ENCODE results near the gene CRAMP1. TPM values are rescaled to one million over a fixed set of nuclear protein-coding genes. Genes with fewer than 3 reads are reported as not detected.
A peak's percentile ranks its signal among the peaks of the same experiment; 100 is the strongest.

CRAMP1 gene
- total RNA-seq, 1 donor from 2014 or later, result 52.4 TPM

GRCh38 chr16:1621851-1622250 is 9.7 kb downstream of the CRAMP1 start:
- H3K4me3 Mint-ChIP-seq (ENCODE audit: unreplicated experiment), result peak overlapping the region; percentile 8
- peaks cover 3% of the 10 kb centered on the region for H3K9me3 Mint-ChIP-seq (ENCODE audit: unreplicated experiment)
- no peaks in the 10 kb centered on the region for H3K36me3 Mint-ChIP-seq (ENCODE audit: unreplicated experiment)
- H3K27me3 Mint-ChIP-seq (ENCODE audit: unreplicated experiment), result peaks cover 4% of the 10 kb centered on the region
- peaks cover 20% of the 10 kb centered on the region for H3K4me1 Mint-ChIP-seq (ENCODE audit: low read depth, unreplicated experiment)
- TF ChIP-seq, protein P1, sequence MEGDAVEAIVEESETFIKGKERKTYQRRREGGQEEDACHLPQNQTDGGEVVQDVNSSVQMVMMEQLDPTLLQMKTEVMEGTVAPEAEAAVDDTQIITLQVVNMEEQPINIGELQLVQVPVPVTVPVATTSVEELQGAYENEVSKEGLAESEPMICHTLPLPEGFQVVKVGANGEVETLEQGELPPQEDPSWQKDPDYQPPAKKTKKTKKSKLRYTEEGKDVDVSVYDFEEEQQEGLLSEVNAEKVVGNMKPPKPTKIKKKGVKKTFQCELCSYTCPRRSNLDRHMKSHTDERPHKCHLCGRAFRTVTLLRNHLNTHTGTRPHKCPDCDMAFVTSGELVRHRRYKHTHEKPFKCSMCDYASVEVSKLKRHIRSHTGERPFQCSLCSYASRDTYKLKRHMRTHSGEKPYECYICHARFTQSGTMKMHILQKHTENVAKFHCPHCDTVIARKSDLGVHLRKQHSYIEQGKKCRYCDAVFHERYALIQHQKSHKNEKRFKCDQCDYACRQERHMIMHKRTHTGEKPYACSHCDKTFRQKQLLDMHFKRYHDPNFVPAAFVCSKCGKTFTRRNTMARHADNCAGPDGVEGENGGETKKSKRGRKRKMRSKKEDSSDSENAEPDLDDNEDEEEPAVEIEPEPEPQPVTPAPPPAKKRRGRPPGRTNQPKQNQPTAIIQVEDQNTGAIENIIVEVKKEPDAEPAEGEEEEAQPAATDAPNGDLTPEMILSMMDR (IDR thresholded peaks at IDR 0.05; ENCODE audit: partially characterized antibody, unreplicated experiment), result no peak
- no peak overlapping the region for H3K27ac Mint-ChIP-seq (ENCODE audit: unreplicated experiment)
- DNase-seq, result no peak

DNA sequence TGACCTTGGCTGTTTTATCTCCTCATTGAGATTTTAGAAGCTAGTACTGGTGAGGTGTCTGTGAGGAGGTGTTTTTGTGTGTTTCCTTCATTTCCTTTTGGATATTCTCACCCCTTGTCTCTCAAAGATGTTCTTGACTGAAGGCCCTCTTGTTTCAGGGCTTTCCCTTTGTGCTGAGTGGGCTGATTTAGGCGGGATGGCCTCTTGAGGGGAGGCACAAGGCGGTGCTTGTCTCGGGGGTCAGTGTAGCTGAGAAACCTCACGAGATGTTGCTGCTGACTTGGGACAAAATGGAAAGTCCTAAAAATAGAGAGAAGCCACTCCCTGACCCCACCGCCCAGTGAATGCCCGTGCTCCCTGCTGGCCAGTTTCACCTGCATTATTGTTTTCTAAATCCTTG is 14.2 kb downstream of the CRAMP1 start:
- Mint-ChIP-seq H3K27ac (ENCODE audit: unreplicated experiment) (no peak overlapping the region), H3K4me3 (ENCODE audit: unreplicated experiment) (no peak overlapping the region), H3K9me3 (ENCODE audit: unreplicated experiment) (peaks cover 8% of the 10 kb centered on the region), H3K4me1 (ENCODE audit: low read depth, unreplicated experiment) (peaks cover 15% of the 10 kb centered on the region), H3K36me3 (ENCODE audit: unreplicated experiment) (no peaks in the 10 kb centered on the region), H3K27me3 (ENCODE audit: unreplicated experiment) (no peaks in the 10 kb centered on the region)
- TF ChIP-seq, protein P1 (IDR thresholded peaks at IDR 0.05; ENCODE audit: partially characterized antibody, unreplicated experiment), result no peak
- DNase-seq, result no peak

DNA sequence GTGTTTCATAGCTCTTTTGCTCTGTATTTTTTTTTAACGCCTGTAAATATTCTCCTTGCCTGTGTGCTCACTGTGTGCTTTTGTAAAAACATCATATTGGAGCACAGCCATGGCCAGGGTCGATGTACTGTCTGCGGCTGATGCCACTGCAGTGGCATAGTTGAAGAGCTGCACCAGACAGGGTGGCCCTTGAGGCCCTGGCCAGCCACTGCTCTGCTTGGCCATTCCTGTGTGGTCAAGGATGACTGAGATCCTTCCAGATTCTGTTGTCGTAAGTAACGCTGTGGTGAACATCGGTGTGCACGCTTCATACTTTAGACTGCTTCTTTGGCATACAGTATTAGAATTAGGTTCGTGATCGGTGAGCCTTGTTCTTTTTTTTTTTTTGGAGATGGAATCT is 14.6 kb downstream of the CRAMP1 start:
- TF ChIP-seq, protein P1 (IDR thresholded peaks at IDR 0.05; ENCODE audit: partially characterized antibody, unreplicated experiment), result no peak
- no peaks in the 10 kb centered on the region for H3K36me3 Mint-ChIP-seq (ENCODE audit: unreplicated experiment)
- H3K27ac Mint-ChIP-seq (ENCODE audit: unreplicated experiment), result no peak overlapping the region
- no peaks in the 10 kb centered on the region for H3K27me3 Mint-ChIP-seq (ENCODE audit: unreplicated experiment)
- H3K4me3 Mint-ChIP-seq (ENCODE audit: unreplicated experiment), result no peak overlapping the region
- peaks cover 15% of the 10 kb centered on the region for H3K4me1 Mint-ChIP-seq (ENCODE audit: low read depth, unreplicated experiment)
- DNase-seq, result no peak
- peaks cover 8% of the 10 kb centered on the region for H3K9me3 Mint-ChIP-seq (ENCODE audit: unreplicated experiment)

- Mint-ChIP-seq H3K27ac (ENCODE audit: unreplicated experiment) (peak overlapping the region; percentile 23), H3K9me3 (ENCODE audit: unreplicated experiment) (peaks cover 9% of the 10 kb centered on the region), H3K36me3 (ENCODE audit: unreplicated experiment) (no peaks in the 10 kb centered on the region), H3K4me1 (ENCODE audit: low read depth, unreplicated experiment) (peaks cover 12% of the 10 kb centered on the region), H3K27me3 (ENCODE audit: unreplicated experiment) (no peaks in the 10 kb centered on the region), H3K4me3 (ENCODE audit: unreplicated experiment) (peak overlapping the region; percentile 15)
- no peak for DNase-seq
- TF ChIP-seq, protein P1 (IDR thresholded peaks at IDR 0.05; ENCODE audit: partially characterized antibody, unreplicated experiment), result no peak
These were observed 18.5 kb downstream of the CRAMP1 start for GRCh38 chr16:1630450-1631213.

GRCh38 chr16:1631230-1631629 is 19.1 kb downstream of the CRAMP1 start:
- H3K36me3 Mint-ChIP-seq (ENCODE audit: unreplicated experiment), result no peaks in the 10 kb centered on the region
- peaks cover 10% of the 10 kb centered on the region for H3K4me1 Mint-ChIP-seq (ENCODE audit: low read depth, unreplicated experiment)
- H3K27ac Mint-ChIP-seq (ENCODE audit: unreplicated experiment), result peak overlapping the region; percentile 23
- H3K27me3 Mint-ChIP-seq (ENCODE audit: unreplicated experiment), result no peaks in the 10 kb centered on the region
- no peak for DNase-seq
- TF ChIP-seq, protein P1 (IDR thresholded peaks at IDR 0.05; ENCODE audit: partially characterized antibody, unreplicated experiment), result no peak
- no peak overlapping the region for H3K4me3 Mint-ChIP-seq (ENCODE audit: unreplicated experiment)
- peaks cover 9% of the 10 kb centered on the region for H3K9me3 Mint-ChIP-seq (ENCODE audit: unreplicated experiment)
